Astrocyte of the cerebellum (primary cell): ENCODE data around the gene PDHA2.

ENCODE experiments used
- DNase-seq: peaks from one replicate; pipeline ENCODE4 v3.0.0-alpha.2; 2011; ENCODE audit warnings: low read depth
- H3K4me3 ChIP-seq: 2 replicates; pipeline ENCODE4 v1.5.1; 2011; ENCODE audit warnings: mild to moderate bottlenecking, low read depth, low read length, moderate library complexity
- in situ Hi-C: cut with HindIII; loops from 2 replicates; pipeline ENCODE4 v1.10.0; 2017; ENCODE audit warnings: low sequenced_read_pairs
- TF ChIP-seq, protein P1 (sequence below): IDR thresholded peaks from 2 replicates; pipeline ENCODE4 v1.5.1; 2012; ENCODE audit warnings: low read length, low read depth, moderate library complexity, mild to moderate bottlenecking; ENCODE audit errors: missing control alignments

The PDHA2 gene

DNA sequence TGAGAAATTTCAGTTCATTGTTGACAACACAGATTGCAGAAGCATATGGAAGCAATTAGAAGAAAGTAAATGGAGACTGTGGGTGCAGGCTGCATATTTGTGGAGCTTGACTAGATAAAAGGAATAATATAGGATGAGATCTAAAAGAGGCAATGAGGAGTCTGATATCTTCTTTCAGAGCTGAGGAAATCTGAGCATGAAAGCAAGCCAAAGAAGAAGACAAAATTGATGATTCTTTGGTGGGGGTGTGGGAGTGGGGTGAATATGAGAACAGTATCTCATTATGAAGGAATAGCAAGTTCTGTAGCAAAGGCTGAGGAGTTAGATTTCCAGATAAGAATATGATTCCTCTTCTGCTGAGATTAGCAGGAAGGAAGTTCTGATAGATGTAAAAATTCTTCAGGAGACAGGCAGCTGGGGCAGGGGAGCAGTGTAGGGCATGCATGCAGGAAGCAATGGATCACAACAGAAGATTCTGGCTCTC, 6.1 kb upstream of the PDHA2 start:
- in situ Hi-C loops: no loop called here
- no peak overlapping the region for H3K4me3 ChIP-seq
- TF ChIP-seq, protein P1, sequence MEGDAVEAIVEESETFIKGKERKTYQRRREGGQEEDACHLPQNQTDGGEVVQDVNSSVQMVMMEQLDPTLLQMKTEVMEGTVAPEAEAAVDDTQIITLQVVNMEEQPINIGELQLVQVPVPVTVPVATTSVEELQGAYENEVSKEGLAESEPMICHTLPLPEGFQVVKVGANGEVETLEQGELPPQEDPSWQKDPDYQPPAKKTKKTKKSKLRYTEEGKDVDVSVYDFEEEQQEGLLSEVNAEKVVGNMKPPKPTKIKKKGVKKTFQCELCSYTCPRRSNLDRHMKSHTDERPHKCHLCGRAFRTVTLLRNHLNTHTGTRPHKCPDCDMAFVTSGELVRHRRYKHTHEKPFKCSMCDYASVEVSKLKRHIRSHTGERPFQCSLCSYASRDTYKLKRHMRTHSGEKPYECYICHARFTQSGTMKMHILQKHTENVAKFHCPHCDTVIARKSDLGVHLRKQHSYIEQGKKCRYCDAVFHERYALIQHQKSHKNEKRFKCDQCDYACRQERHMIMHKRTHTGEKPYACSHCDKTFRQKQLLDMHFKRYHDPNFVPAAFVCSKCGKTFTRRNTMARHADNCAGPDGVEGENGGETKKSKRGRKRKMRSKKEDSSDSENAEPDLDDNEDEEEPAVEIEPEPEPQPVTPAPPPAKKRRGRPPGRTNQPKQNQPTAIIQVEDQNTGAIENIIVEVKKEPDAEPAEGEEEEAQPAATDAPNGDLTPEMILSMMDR: no peak
- DNase-seq: no peak

DNA sequence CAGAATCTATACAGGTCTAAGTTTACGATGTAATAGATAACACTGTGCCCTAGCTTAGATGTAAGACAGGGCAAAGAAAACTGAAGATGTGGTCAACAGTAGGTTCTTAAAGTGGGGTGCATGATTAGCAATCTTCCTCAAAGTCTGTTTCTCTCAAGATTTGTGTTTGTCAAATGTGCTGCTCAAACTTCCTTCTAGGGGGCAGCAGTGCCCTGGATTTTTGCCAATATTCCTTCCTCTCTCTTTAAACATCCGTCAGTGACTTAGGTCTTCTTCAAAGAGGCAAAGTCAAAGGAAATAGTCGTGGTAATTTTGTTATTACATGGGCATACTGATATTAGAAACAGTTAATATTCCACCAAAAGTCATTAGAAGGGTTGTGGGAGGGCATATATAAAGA, 4.2 kb upstream of the PDHA2 start:
- in situ Hi-C loops: no loop called here
- no peak for DNase-seq
- TF ChIP-seq, protein P1: no peak
- H3K4me3 ChIP-seq: no peak overlapping the region

DNA sequence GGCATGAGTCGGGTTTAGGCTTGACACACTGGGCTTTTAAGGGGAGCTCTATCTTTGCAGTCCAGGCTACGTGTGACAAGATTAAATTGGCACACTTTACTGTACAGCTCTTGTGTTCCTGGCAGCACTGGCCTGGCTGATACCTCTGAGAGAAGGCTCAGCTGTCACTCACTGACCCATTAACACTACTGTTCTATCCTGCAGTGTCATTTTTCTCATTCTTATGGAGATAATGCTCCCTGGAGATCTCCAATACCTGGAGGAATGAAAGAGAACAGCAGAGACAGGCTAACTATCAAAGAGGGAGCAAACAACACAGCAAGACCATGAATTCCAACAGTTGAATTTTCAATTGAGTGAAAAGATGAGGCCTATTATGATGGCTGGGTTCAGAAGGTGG, 1.7 kb upstream of the PDHA2 start:
- DNase-seq: no peak
- TF ChIP-seq, protein P1: no peak
- in situ Hi-C loops: no loop called here
- H3K4me3 ChIP-seq: no peak overlapping the region

DNA sequence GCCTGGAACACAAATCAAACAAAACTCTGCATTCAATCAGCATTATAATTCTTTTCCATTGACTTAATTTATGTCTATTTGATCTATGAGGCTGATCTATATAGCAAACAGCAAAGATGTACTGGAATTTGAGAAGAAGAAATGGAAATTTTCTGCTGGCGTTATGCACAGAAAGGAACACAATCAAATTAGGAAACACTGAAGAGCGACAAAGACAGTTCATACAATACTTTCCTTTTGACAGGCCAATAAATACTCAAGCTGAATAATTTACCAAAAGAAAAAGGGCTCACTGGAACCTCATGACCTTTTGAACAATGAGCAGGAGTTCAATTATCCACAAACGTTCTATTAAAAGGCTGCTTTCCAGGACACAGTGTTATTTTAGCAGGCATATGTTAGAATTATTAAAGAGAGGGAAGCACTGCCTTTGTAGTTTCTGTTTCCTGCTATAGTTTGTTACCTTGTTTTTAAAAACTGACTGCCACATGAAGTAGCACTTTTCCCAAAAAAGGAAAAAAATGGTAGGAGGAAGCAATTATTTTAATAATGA, 8.1 kb downstream of the PDHA2 start:
- no peak for DNase-seq
- TF ChIP-seq, protein P1: no peak
- no peak overlapping the region for H3K4me3 ChIP-seq
- in situ Hi-C loops: no loop called here

DNA sequence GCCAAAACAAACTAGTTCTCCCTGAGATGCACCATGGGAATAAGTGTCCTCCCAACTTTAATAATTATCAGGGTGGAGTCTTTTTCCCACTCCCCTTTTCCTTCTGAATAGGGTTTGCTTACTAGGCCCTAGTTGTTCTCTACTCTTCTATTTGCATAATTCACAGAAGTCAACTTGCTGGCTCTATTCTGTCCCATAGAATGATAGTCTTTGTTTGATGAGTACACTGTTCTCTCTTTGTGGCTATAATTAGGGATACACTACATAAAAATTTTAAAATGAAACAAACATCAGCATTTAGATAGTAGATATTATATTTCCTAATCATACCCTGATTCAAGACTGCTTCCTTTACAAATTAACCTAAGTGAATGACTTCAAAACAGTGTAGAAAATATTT, 10.3 kb downstream of the PDHA2 start:
- in situ Hi-C loops: no loop called here
- DNase-seq: no peak
- H3K4me3 ChIP-seq: no peak overlapping the region
- TF ChIP-seq, protein P1: no peak

DNA sequence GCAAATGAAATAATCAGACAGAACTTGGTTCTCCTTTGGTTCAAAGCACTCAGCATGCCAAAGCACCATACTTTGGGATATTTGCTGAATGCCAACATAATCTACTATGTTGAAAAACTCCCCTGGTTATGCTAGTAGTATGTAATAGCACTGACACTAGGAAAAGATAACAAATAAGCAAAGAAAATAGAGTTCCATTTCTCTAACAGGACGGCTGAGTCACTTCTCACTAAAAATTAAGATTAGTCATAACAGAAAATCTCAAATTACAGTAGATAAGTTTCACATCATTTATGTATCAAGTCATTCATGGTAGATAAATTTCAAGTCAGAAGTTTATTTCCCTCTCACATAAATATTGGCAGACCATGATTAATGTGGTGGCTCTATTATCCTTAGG, 17.9 kb downstream of the PDHA2 start:
- TF ChIP-seq, protein P1: no peak
- in situ Hi-C loops: no loop called here
- no peak overlapping the region for H3K4me3 ChIP-seq
- no peak for DNase-seq
